H1 (cell line): ENCODE results near the gene GJD2. TPM values are rescaled to one million over a fixed set of nuclear protein-coding genes. Genes with fewer than 3 reads are reported as not detected.

Experiments
- CBX8 ChIP-seq: fragments of 300-800, 300-1000 bp; sonication (generic); IDR thresholded peaks from 2 replicates; pipeline ENCODE4 v1.7.1; 2016; ENCODE audit warnings: low read depth, low read length, borderline replicate concordance
- CHD2 ChIP-seq: IDR thresholded peaks from 2 replicates; pipeline ENCODE4 v1.6.1; 2012; ENCODE audit warnings: low read length, improper control_type of control experiment
- CHD7 ChIP-seq: fragments of 300-600 bp; sonication (generic); IDR thresholded peaks from 2 replicates; pipeline ENCODE4 v1.7.1; 2012; ENCODE audit warnings: low read length, moderate library complexity, mild to moderate bottlenecking, inconsistent platforms; ENCODE audit not compliant: insufficient replicate concordance
- EGR1 ChIP-seq: IDR thresholded peaks from 2 replicates; pipeline ENCODE4 v1.6.1; 2011; ENCODE audit warnings: low read depth, low read length, borderline replicate concordance
- JUND ChIP-seq: IDR thresholded peaks from 2 replicates; pipeline ENCODE4 v1.6.1; 2011; ENCODE audit warnings: mild to moderate bottlenecking, improper control_type of control experiment, low read length
- KDM1A ChIP-seq: fragments of 200-600, 300-600 bp; sonication (generic); IDR thresholded peaks from 2 replicates; pipeline ENCODE4 v1.7.1; 2016; ENCODE audit warnings: mild to moderate bottlenecking, low read length, borderline replicate concordance
- SAP30 ChIP-seq: fragments of 300-600 bp; sonication (generic); IDR thresholded peaks from 2 replicates; pipeline ENCODE4 v1.7.1; 2012; ENCODE audit warnings: low read length, moderate library complexity, mild to moderate bottlenecking, inconsistent platforms; ENCODE audit not compliant: insufficient read depth, insufficient replicate concordance
- SP4 ChIP-seq: IDR thresholded peaks from 2 replicates; pipeline ENCODE4 v1.6.1; 2012; ENCODE audit warnings: low read length, inconsistent platforms
- SRF ChIP-seq: IDR thresholded peaks from 2 replicates; pipeline ENCODE4 v1.6.1; 2011; ENCODE audit warnings: mild to moderate bottlenecking, low read depth, low read length, moderate library complexity
- SUZ12 ChIP-seq: fragments of 200-600 bp; sonication (generic); IDR thresholded peaks from 2 replicates; pipeline ENCODE4 v1.6.1; 2012; ENCODE audit warnings: mild to moderate bottlenecking, inconsistent platforms, low read length, moderate library complexity, mixed read lengths
- TBP ChIP-seq: IDR thresholded peaks from 2 replicates; pipeline ENCODE4 v1.6.1; 2011; ENCODE audit warnings: low read depth, low read length, improper control_type of control experiment
- TCF12 ChIP-seq: IDR thresholded peaks from 2 replicates; pipeline ENCODE4 v1.6.1; 2011; ENCODE audit warnings: low read depth, mild to moderate bottlenecking, low read length
- ZNF274 ChIP-seq: IDR thresholded peaks from 2 replicates; pipeline ENCODE4 v1.7.0; 2012; ENCODE audit warnings: low read length, borderline replicate concordance; ENCODE audit errors: extremely low read depth
- polyA plus RNA-seq, 7 experiments: library from polyadenylated mRNA; depleted of rRNA in 3 of 7; stranded (reverse) in 5 of 7; unstranded in 2 of 7; fragments of >200 nt in 5 of 7; fragments of 200-250 nt in 2 of 7; gene quantifications; 1 replicate in 5 of 7; 2 replicates in 1 of 7; 4 replicates in 1 of 7; pipeline versions ENCODE4 v1.2.1 to v1.2.3, GENCODE V29; 2011 to 2013; ENCODE audit warnings: missing spikeins in 2 of 7, mixed read lengths in 2 of 7
- total RNA-seq: library from RNA; stranded (reverse); fragmentation: NEBNext Ultra II Directional; extraction: Animal tissue kit (Norgen Biotek cat#: 25700); gene quantifications from 2 replicates; pipeline ENCODE4 v1.2.1, GENCODE V29; 2021

The GJD2 gene
- total and polyA plus RNA-seq, 2 of the 8 experiments (the other 6 are each of a cell fraction or from before 2014, with no cell fraction given), result 0.39 to 0.54 TPM

- TF ChIP-seq CHD7 (no peak), KDM1A (no peak), CHD2 (no peak), JUND (no peak), SUZ12 (no peak), EGR1 (no peak), SAP30 (no peak), SRF (no peak), TCF12 (no peak), ZNF274 (no peak), CBX8 (no peak), TBP (no peak), SP4 (no peak)
Measured at GRCh38 chr15:34790121-34790520, 35.3 kb upstream of the GJD2 start (continued).
